Heart right ventricle (tissue), 16 donors: Measurements from ENCODE around the gene BTG1. TPM values are rescaled to one million over a fixed set of nuclear protein-coding genes. Genes with fewer than 3 reads are reported as not detected.
A peak's percentile ranks its signal among the peaks of the same experiment; 100 is the strongest.

Experiments
- ATAC-seq, 8 donors: fragments of 200-7000 bp; cut with Tn5 transposase; one replicate each; pipeline ENCODE4 v1.9.1; 2020; ENCODE audit warnings: mild to moderate bottlenecking in 8 of 8, moderate library complexity in 8 of 8, moderate number of reproducible peaks in 1 of 8
- DNase-seq, 2 donors: peaks; one replicate each; pipeline ENCODE4 v3.0.0-alpha.2; 2020
- H3K27ac ChIP-seq, 10 donors: fragments of 200-600 bp; sonication (generic) in 2 of 10; one replicate each; pipeline versions ENCODE4 v1.5.0 to v1.8.0; 2020 to 2022; ENCODE audit warnings: mild to moderate bottlenecking in 3 of 10
- H3K27me3 ChIP-seq, 7 donors: fragments of 200-600 bp; one replicate each; pipeline ENCODE4 v1.8.0; 2021 to 2022; ENCODE audit warnings: mild to moderate bottlenecking in 2 of 7
- H3K36me3 ChIP-seq, 9 donors: fragments of 200-600 bp; sonication (generic) in 1 of 9; one replicate each; pipeline versions ENCODE4 v1.5.0 to v1.8.0; 2020 to 2022; ENCODE audit warnings: mild to moderate bottlenecking in 2 of 9
- H3K4me1 ChIP-seq, 9 donors: fragments of 200-600 bp; sonication (generic) in 1 of 9; one replicate each; pipeline versions ENCODE4 v1.5.0 to v1.8.0; 2020 to 2022; ENCODE audit warnings: mild to moderate bottlenecking in 4 of 9
- H3K4me3 ChIP-seq, 10 donors: fragments of 200-600 bp; sonication (generic) in 2 of 10; one replicate each; pipeline versions ENCODE4 v1.5.0 to v1.8.0; 2020 to 2022; ENCODE audit warnings: mild to moderate bottlenecking in 7 of 10, moderate library complexity in 2 of 10
- H3K9me3 ChIP-seq, 11 donors: fragments of 200-600 bp in 10 of 11; sonication (generic) in 2 of 11; one replicate each; pipeline versions ENCODE4 v1.5.0 to v1.8.0; 2013 to 2022; ENCODE audit warnings: mild to moderate bottlenecking in 2 of 11, control low read depth in 1 of 11, moderate library complexity in 1 of 11
- CTCF ChIP-seq, 9 donors: fragments of 200-600 bp; sonication (generic) in 2 of 9; IDR thresholded peaks; one replicate each; pipeline versions ENCODE4 v1.5.0 to v1.8.0; 2021 to 2022; ENCODE audit warnings: antibody characterized with exemption in 9 of 9, mild to moderate bottlenecking in 5 of 9, moderate library complexity in 1 of 9
- WGBS, 2 donors: extraction: QIAGEN DNeasy Blood & Tissue Kit; methylation state at CpG; one replicate each; pipeline ENCODE4 v1.1.7; 2013; ENCODE audit warnings: inconsistent platforms in 1 of 2; 5-methylcytosine and 5-hydroxymethylcytosine counted together
- intact Hi-C, 10 donors: fragments of 100-400 bp; cut with DNase I; formaldehyde crosslinking; loops; one replicate each; pipeline versions ENCODE4 v1.11.1 to v1.14.2; 2022
- polyA plus RNA-seq, 2 donors: library from polyadenylated mRNA; stranded (reverse); fragments of 200-250 nt; gene quantifications; one replicate each; pipeline ENCODE4 v1.2.3, GENCODE V29; 2013
- total RNA-seq, 10 donors: library from RNA; stranded (reverse); fragmentation: NEBNext Ultra II Directional in 3 of 10; extraction: Animal tissue kit (Norgen Biotek cat#: 25700) in 3 of 10; gene quantifications; one replicate each; pipeline versions ENCODE4 v1.2.1 to v1.2.4, GENCODE V29; 2021 to 2023
- donor health status: Arrhythmogenic right ventricular cardiomyopathy.
- donor health status: ischemic (EF 13 %, LVEDD 7.1; RV severe dilation, severe dysfunction).
- donor health status: healthy with polysubstance abuse.
- donor health status: DM: no; HTN: yes; CAD: no.
- donor health status: DM: no; HTN: no; CAD: no.
- donor health status: ischemic (EF 25% LVEDD 6.9; RV normal size, moderate dysfunction).
- donor health status: ischemic (EF 25% LVEDD 5.7; RV mildly dilated, moderate dysfunction).
- donor health status: healthy.
- donor health status: DM: yes; HTN: yes; CAD: no.
- donor health status: Ischemic cardiomyopathy.
- donor health status: ischemic (EF 35%, LVEDD 5.7; RV mildly dilated, moderate dysfunction).
- donor health status: nonischemic (EF 11% LVEDD 7.7; RV severe dilation, severe dysfunction).
- donor health status: DM: yes; HTN: yes; CAD: no.
- donor health status: PGD.
- donor health status: ischemic (EF 29% LVEDD 5.4; RV normal size, mild dysfunction).
- donor health status: nonischemic (EF 23%, LVEDD 6.1; RV moderate dilation, normal function).

BTG1 gene
- total and polyA plus RNA-seq, 12 donors: 20.0 to 127 (median 61.0) TPM

GRCh38 chr12:92130999-92131398 is 14.6 kb downstream of the BTG1 start:
- WGBS, 2 donors: 66 to 72% methylated on average over 4 of the region's 4 CpGs
- intact Hi-C loops: loop anchor here in 5 of 10 donors (5.0 to 10.0 kb wide), 7 partner anchors 46 to 746 kb away; no protein-coding TSS in a partner anchor
- H3K36me3 ChIP-seq: peaks cover 0 to 4% (median 0%) of the 10 kb centered on the region in 9 donors
- no peak overlapping the region for H3K4me3 ChIP-seq
- no peak for TF ChIP-seq CTCF (IDR thresholded peaks at IDR 0.05)
- no peaks in the 10 kb centered on the region for H3K27me3 ChIP-seq
- peak overlapping the region in 6 of 10 donors; percentile 34 to 99 (median 66) for H3K27ac ChIP-seq
- no peak for DNase-seq
- no peaks in the 10 kb centered on the region for H3K9me3 ChIP-seq
- peaks cover 4 to 77% (median 53%) of the 10 kb centered on the region in 9 donors for H3K4me1 ChIP-seq
- ATAC-seq: no peak

- H3K36me3 ChIP-seq: peaks cover 0 to 4% (median 0%) of the 10 kb centered on the region in 9 donors
- WGBS, 2 donors: 97 to 99% methylated on average over 2 of the region's 2 CpGs
- no peak for DNase-seq
- no peaks in the 10 kb centered on the region for H3K27me3 ChIP-seq
- H3K4me1 ChIP-seq: peaks cover 4 to 75% (median 39%) of the 10 kb centered on the region in 9 donors
- no peak overlapping the region for H3K4me3 ChIP-seq
- TF ChIP-seq CTCF (IDR thresholded peaks at IDR 0.05): no peak
- H3K27ac ChIP-seq: no peak overlapping the region
- ATAC-seq: no peak
- intact Hi-C loops: loop anchor here in 6 of 10 donors (5.0 to 10.0 kb wide), 8 partner anchors 45 to 745 kb away; no protein-coding TSS in a partner anchor
- H3K9me3 ChIP-seq: no peaks in the 10 kb centered on the region
Measured at GRCh38 chr12:92129609-92130008, 16.0 kb downstream of the BTG1 start.

- no peak for ATAC-seq
- H3K27me3 ChIP-seq: no peaks in the 10 kb centered on the region
Measured at GRCh38 chr12:92128612-92129011, 17.0 kb downstream of the BTG1 start.

GRCh38 chr12:92124689-92125029 is 21.0 kb downstream of the BTG1 start:
- no peak for TF ChIP-seq CTCF (IDR thresholded peaks at IDR 0.05)
- ATAC-seq (no peak), DNase-seq (no peak)
- peaks cover 0 to 4% (median 0%) of the 10 kb centered on the region in 9 donors for H3K36me3 ChIP-seq
- 76 to 86% methylated on average over 6 of the region's 6 CpGs for WGBS, 2 donors
- peaks cover 0 to 39% (median 17%) of the 10 kb centered on the region in 11 donors for H3K9me3 ChIP-seq
- no peaks in the 10 kb centered on the region for H3K27me3 ChIP-seq
- H3K4me3 ChIP-seq: no peak overlapping the region
- peak overlapping the region in 1 of 10 donors; percentile 68 for H3K27ac ChIP-seq
- intact Hi-C loops: loop anchor here in 1 of 10 donors (5.0 kb wide), 1 partner anchor 132 kb away; no protein-coding TSS in a partner anchor
- H3K4me1 ChIP-seq: peaks cover 0 to 36% (median 0%) of the 10 kb centered on the region in 9 donors

More at GRCh38 chr12:92128612-92129011, 17.0 kb downstream of the BTG1 start:
- Histone ChIP-seq H3K9me3 (no peaks in the 10 kb centered on the region), H3K4me3 (no peak overlapping the region), H3K36me3 (peaks cover 0 to 4% (median 0%) of the 10 kb centered on the region in 9 donors), H3K4me1 (peaks cover 4 to 72% (median 29%) of the 10 kb centered on the region in 9 donors), H3K27ac (no peak overlapping the region)
- 91 to 92% methylated on average over 1 of the region's 1 CpG for WGBS, 2 donors
- no peak for DNase-seq
- TF ChIP-seq CTCF (IDR thresholded peaks at IDR 0.05): no peak
- intact Hi-C loops: loop anchor here in 1 of 10 donors (5.0 kb wide), 1 partner anchor 136 kb away; no protein-coding TSS in a partner anchor
